Cerebellar nuclear complex (tissue), 1 donor: ENCODE data around the gene PIK3C2B.
"Not testable (repeated sequence)": the region's sequence is repeated elsewhere in the genome, so short reads cannot be mapped to it uniquely, and the experiment has no call there.

Experiments
- DNase-seq, 2 experiments: peaks; one replicate each; lab custom pipeline; 2025; lab: John Stamatoyannopoulos, UW

PIK3C2B gene

DNA sequence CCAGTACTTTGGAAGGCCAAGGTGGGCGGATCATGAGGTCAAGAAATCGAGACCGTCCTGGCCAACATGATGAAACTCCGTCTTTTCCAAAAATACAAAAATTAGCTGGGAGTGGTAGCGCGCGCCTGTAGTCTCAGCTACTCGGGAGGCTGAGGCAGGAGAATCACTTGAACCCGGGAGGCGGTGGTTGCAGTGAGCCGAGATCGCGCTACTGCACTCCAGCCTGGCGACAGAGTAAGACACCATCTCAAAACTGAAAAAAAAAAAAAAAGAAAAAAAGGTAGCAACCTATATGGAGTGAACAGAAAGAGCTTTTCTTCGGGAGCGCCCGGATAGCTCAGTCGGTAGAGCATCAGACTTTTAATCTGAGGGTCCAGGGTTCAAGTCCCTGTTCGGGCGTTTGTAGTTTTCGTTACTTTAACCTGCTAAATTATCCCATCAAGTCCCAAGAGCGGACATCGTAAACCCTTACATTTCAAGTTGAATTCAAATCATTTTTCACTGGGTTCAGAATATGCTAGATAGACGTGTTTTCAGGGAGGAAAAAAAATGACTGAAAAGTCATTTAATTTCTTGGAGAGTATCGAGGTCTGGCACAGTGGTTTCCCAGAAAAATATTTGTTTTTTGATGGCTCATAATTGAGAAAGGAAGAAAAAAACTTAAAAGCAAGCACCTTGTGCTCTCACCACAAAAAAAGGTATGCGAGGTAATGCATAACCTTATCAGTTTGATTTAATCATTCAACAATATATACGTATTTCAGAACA, 11.8 kb upstream of the PIK3C2B start:
- peak in 1 of 2 experiments; percentile 63 for DNase-seq

DNA sequence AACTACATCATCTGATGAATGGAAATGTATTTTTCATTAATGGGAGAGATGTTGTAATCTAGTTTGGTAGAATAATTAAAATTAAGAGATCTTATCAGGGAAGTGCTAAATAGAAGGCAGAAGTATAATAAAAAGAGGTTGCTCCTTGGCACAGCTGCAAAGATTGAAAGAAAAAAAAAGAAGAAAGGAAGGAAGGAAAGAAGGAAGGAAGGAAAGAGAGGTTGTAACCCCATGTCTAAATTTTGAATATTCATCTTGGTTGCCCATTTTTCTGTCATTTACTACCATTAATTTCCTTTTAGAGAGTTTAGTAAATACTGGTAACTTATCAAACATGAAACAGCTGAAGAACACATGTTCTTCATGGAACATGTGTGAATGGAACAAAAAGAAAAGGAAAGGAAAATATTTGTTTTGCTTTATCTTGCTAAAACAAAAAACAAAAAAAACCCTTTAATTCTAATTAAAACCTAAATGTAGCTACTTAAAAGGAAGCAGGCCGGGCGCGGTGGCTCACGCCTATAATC, 11.1 kb upstream of the PIK3C2B start:
- no peak for DNase-seq

DNA sequence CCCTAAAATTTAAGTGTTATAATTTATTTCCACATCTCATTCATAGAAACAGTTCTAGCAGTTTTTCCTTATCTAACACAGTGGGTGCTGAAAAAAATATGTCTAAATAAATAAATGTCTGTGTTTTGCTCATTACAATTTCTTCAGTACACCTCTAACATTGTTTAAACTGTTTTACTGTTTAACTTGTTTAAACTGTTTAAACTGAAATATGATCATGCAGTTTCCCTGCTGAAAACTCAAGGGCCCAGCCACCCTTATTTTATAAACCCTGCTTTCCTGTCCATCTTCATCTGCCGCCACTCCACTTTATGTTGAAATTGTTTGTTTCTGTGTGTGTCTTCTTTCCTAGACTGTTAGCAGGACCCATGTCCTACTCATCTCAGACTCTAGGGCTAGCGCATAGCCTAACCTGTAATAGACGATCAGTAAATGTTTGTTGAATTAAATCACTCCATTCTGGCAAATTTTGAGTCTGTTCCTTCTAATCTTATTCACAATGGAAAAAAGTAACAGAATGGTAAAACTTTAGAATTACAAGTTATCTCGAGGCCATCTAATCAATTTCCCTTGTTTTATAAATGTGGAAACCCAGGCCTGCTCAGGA, 9.4 kb upstream of the PIK3C2B start:
- no peak for DNase-seq

DNA sequence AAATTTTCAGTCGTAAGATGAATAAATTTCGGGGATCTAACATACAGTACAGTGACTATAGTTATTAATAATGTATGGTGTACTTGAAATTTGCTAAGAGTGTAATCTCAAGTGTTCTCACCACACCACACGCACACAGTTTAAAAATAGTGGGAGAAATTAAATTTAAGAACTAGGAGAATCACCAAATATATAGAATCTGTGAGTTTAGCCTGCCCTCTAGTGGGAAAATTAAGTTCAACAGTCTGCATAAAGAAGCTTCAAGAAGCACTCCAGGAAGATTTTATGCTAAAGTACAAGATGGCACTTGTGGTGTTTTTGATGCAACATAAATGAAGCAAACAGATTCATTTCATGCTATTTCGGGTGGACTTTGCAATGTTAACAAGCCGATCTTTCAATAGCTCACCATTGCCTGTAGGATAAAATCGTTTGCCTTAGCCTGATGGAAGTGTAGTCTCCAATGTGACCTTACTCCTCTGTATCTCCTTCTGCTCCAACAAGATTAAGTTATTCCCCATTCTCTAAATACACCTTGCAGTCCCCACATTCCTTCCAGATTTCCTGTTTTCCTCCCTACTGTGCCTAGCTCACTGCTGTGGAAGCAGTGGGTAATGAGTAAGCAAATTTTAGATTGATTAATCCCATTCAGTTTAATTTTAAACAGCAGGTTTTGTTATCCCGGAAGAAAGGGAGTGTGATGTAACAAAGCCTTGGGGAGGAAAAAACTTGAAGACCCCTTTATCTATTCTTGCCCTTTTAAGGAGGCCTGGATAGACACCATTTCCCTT, 8.7 kb upstream of the PIK3C2B start:
- DNase-seq = peak in 1 of 2 experiments; percentile 26

DNA sequence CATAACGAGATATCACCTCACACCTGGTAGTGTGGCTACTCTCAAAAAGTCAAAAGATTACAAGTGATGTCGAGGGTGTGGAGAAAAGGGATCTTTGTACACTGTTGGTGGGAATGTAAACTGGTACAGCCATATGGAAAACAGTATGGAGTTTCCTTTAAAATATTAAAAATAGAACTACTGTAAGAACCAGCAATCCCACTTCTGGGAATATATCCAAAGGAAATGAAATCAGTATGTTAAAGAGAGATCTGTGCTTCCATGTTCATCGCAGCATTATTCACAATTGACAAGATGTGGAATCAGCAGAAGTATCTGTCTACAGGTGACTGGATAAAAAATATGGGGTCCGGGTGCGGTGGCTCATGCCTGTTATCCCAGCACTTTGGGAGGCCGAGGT, 7.6 kb upstream of the PIK3C2B start:
- no peak for DNase-seq

DNA sequence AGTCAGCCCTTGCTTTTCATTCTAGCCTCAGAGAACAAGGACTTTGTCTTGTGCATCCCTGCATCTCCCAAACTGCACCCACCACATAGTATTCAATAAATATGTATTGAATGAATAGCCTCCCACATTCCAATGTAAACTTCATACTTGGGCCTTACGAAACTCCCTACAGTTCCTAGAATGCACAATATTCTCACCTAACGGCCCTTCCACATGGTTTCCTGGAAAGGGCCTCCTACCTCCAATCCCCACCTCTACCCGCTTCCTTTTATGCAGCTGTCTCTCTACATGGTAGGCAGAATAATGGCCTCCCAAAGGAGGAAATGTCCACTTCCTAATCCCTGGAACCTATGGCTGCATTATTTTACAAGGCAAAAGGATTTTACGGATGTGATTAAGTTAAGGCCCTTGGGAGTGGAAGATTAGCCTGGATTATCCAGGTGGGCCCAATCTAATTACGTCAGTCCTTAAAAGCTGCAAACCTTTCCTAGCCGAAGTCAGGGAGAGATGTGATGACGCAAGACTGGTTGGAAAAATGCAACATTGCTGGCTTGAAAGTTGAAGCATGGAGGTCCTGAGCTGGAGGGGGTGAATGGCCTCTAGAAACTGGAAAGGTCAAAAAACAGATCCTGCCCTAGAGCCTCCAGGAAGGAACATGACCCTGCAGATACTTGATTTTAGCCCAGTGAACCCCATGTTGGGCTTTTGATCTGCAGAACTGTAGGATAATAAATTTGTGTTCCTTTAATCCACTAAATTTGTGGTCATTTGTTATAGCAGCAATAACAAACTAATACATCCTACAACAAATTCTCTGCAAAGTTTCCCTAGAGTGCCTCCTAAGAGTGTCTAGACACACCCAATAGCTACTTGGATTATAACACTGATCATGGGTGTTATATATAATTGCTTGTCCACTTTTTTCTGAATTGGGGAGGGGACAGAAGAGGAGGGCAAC, 5.2 kb upstream of the PIK3C2B start:
- DNase-seq = no peak

DNA sequence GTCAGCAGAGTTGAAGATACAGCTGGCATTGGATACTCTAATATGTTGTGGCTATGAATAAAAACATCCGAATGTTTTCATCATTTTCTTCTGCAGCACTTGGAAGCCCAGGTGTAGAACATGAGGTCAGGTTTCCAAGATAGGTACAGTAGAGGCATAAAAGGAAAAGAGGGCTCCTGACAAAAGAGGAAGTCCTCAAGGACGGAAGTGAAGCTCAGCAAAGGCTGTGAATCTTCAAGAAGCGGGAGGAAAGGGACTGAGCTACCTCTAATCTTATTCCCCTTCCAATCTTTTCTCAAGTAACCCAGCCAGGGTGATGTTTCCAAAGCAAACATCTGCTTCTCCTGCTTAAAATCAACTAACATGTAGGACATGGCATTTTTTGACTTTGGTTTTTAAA, 4.4 kb upstream of the PIK3C2B start:
- no peak for DNase-seq

DNA sequence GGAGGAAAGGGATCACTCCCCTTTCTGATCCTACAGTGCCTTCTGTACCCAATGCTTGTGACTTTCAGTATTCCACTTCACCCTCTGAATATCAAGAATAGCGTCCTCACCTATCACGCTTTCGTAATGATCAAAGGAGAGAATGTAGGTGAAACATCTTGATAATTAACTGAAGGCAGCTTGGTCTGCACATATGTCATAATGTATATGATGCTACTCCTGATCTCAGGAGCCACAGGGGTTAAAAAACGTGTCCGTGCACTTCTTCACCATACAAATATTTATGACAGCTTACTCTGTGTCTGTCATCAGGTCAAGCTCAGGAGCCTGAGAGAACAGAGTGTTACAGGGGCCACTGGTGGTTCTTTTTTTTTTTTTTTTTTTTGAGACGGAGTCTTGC, 1.2 kb upstream of the PIK3C2B start:
- no peak for DNase-seq

DNA sequence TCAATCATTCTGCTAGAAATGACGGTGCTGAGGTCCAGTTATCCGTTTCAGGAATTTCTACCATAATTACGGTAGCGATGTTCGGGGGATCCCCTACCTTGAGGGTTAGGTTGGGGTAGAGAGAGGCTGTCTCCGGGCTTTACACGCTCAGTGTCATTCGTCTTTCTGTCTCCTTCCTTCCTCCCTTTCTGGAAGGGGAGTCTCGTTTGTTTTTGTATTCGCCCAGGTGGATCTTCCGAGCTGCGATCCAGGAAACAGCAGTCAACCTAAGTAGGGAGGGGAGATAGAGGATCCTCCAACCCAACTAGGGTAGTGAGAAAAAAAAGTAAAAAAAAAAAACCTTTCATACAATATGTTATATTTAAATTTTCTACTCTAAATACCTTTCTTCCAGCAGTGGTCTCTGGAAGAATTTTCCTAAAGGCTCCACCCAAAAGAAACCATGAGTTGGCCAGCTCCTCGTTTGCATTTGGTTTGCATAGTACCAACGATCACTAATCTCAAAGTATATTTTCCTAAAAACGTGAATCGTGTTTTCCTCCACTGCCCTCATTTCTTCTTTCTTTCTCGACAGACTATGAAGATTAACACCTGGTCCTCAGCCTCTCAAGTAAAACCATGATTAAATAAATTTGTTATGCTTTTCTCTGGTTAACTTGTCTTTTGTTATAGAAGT, 611 bp upstream of the PIK3C2B start:
- DNase-seq = no peak

DNA sequence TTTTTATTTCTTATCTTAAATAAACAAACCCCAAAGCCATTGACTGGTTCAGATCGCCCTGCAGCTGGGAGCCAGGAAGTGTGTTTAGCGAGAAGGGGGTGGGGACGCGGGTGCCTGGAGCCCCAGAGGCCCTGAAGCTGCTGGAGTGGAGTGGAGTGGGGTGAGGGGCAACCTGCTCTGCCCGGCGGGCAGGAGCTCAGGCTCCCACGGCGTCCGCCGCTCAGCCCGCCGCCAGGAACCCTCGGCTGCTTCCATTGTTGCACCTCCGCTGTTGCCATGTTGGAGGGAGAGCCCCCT, 673 bp downstream of the PIK3C2B start:
- no peak for DNase-seq

DNA sequence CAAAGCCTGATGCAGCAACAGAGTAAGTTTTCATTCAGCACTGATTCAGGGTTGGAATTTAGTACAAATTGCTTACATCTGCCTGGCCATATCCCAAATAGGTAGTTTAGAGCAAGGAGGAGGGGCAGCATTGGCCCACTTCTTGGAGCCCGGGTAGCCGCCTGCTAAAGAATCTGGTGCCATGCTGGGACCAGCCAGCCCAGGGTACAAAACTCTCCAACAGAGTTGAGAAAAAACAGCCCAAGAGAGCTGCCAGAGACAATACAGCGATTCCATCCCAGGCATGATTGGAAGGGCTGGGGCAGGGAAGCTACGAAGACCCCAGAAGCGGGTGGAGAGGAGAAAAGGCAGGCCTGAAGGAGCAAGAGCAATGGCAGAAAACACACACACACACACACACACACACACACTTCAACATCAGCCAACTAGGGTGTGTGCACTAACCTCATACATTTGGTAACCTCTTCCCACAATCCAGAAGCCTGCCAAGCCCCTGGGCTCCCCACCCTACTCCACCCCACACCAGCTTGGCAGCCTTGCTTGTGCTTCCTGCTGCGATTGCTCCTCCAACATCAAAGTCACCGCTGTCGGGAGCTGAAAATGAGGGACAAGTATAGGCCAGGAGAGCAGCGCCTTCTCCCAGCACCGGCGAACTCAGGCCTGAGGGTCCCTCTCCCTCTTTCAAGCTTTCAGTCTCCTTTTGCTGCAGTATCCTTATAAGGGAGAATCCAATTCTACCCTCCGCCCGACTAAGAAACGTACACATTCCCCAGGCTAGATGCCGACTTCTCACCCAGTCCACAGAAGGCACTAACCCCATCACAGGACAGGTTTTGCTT, 1.2 kb downstream of the PIK3C2B start:
- no peak for DNase-seq

DNA sequence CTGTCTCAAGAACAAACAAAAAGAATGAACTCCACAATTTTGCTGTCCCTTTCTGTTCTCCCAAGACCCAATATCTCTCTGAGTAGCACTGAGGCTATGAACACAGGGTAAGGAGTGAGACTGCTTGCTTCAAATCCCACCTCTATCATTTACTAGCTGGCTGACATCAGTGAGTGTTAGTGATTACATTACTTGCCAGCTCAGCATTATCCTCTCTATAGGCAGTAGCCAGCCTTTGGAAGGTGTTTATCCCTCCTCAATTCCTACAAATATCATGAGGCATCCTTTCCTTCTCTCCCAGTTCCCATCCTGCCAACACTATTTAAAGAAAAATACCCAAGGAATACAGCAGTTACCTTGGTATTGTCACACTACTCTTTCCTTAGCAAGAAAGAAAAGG, 3.0 kb downstream of the PIK3C2B start:
- DNase-seq = no peak

DNA sequence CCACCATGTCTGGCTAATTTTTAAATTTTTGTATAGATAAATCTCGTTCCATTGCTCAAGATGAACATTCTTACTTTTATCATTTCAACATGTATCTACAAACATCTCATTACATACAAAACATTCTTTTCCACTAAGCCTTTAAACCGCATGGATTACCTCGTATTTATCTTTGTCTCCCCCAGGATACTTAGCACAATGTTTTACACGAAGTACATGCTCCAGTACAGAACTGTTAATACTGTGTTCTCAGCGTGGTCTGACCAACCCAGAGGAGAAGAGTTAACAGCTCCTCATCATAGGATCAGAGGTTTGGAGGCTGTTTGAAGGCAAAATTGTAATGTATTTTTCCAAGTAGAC, 7.4 kb downstream of the PIK3C2B start:
- DNase-seq = no peak

DNA sequence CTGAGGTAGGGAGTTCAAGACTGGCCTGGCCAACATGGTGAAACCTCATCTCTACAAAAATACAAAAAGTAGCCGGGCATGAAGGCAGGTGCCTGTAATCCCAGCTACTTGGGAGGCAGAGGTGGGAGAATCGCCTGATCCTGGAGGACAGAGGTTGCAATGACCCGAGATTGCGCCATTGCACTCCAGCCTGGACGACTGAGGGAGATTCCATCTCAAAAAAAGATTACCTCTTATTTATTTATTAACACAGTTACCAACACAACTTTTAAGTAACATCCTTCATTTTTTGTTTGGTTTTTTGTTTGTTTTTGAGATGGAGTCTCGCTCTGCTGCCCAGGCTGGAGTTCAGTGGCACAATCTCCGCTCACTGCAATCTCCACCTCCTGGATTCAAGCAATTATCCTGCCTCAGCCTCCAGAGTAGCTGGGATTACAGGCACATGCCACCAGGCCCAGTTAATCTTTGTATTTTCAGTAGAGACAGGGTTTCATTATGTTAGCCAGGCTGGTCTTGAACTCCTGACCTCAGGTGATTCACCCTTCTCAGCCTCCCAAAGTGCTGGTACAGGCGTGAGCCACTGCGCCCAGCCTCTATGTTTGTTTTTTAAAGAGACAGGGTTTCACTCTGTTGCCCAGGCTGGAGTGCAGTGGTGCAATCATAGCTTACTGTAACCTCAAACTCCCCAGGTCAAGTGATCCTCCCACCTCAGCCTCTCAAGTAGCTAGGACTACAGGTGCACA, 7.9 kb downstream of the PIK3C2B start:
- not testable (repeated sequence) for DNase-seq

DNA sequence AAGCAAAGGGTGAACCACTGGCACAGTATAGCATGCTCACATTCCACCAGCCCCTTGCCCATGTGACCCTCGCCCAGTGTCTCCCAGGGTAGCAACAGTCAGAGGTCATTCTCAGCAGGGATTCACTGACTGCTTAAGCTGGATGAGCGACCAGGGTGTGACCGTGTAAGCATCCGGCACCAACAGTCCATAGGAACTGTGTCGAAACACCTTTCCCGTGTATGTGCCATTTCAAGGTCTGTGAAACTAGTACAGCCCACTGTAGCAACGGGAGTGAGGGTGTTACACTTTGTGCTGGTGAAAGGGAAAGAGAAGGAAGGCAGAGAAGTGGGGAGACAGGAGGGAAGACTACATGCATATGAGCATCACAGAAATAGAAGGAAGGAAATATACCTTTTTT, 10.8 kb downstream of the PIK3C2B start:
- DNase-seq = no peak

DNA sequence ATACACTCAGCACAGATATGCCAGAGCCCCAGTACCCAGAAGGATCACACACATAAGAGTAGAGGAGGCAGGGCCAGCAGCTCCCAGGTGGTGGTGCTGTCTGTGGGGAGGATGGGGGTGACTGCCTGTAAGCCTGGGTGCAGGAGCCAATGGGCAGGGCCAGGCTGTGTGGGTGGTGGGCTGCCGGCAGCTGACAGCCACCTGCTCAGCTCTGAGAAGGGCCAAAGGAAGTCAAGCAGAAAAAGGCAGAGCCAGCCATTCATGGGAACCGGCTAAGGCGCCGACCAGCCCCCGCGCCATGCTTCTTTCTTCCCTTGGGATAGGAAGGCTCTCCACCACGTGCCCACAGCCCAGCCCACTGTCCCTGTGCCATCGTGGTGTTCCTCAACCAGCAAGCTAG, 14.1 kb downstream of the PIK3C2B start:
- DNase-seq = no peak

DNA sequence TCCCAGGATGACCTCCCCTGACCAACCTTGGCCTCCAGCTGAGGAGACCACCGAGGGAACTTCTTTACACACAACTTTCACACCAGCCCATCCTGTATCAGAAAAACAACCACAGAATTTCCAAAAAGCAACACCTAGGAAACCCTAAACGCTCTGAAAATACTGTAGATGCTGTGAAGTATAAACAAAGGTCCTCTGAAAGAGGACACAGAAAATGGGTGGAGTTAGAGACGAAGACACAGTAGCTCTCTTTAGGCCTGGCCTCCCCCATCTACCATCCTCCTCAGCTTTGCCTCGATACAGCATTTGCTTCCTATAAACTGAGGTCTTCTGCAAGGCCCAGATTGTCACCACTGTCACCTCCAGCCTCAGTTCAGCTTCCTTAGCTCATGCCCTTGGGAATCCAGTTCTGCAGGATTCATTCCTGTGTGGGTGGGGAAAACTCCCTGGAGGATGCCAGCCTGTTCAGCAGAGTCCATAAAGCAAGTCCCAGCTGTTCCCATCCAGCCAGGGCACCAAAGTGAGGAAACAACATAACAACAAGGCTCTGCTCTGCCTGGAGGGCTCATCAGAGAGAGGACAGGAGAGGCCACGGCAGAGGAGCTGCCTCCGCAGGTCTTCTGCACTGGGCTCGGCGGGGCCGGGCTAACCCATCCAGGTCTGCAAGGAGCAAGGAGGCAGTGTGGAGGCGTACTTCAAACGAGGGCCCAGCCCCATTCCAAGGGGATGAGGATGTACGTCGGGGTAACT, 15.0 kb downstream of the PIK3C2B start:
- no peak for DNase-seq

DNA sequence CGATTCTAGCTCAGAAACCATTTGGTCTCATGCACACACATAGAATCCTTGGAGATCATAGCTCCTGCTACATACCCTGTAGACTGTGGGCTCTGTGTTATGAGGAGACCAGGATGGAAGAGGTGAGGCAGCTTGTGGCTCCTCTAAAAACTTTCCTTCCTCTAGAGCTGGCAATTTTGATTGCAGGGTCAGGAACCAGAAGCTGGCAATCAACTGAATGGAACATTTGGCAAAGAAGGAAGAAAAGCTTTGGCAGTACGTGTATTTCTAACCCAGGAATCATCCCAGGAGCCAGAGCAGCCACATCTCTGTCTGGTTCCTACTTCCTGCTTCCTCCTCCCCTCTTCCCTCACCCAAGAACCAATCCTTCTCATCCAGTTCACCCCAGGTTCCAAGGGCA, 15.7 kb downstream of the PIK3C2B start:
- no peak for DNase-seq
